GM20431 (cell line): ENCODE results near the gene GALNTL6.

Source experiments
- in situ Hi-C: fragments of 300-500 bp; cut with MseI, MboI; formaldehyde crosslinking; loops from one replicate; pipeline ENCODE4 v1.15.0; 2020; ENCODE audit warnings: low sequenced_read_pairs; ENCODE audit not compliant: unreplicated experiment

Gene GALNTL6

GRCh38 chr4:172819353-172819752 lies 1006.1 kb downstream of the GALNTL6 start:
- in situ Hi-C loops = no loop called here

DNA sequence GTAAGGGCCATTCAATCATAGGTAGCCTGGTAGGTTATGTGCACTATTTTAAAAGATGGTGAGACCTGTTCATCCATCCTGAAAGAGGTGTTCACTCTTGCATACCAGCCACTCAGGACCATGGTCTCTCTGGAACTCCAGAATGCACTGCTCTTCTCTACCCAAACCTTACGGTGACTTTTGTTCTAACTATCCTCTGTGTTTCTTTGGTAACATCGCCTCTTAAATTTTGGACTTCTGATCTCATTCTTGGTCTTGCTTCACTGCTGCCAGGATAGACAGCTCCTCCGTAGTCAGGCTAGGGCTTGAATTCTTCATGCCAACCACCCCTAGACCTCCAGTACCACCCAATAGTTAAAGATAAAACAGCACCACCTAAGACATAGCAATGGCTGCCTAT lies 1009.1 kb downstream of the GALNTL6 start:
- in situ Hi-C loops = no loop called here

DNA sequence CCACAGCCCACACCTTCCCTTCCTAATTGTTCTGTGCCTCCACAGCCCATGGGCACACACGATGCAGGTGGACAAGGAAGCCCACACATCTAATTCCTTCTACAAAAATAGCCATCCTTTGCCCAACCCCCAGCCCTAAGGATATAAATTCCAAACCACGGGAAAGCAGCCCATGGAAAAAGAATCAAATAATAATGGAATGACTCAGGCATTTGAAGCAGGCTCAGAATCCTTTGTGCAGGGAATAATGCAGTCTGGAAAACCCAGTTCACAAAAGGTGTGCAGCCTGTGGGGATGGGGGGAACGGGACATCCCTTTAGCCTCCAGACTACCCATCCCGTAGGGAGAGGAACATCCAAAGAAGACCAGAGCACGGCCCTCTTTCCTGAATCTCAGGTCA lies 1013.1 kb downstream of the GALNTL6 start:
- in situ Hi-C loops = no loop called here

DNA sequence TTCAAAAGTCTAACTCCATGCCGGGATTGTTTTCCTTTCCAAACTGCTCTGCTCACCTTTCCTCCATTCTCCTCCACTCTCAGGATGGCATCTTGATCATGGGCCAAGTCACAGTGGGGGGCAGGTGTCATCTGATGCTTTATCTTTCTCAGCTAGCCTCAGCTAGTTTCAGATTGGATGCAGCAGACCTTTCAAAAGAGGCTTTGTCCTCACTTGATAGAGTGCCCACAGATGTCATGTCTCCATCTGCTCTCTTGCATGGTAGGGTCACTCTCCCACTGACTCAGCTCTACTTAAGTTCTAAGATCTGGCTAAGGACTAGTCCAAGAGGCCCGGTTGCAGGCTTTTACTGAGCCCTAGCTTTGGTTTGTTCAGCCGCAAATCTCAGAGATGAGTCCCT lies 1013.7 kb downstream of the GALNTL6 start:
- in situ Hi-C loops = no loop called here

DNA sequence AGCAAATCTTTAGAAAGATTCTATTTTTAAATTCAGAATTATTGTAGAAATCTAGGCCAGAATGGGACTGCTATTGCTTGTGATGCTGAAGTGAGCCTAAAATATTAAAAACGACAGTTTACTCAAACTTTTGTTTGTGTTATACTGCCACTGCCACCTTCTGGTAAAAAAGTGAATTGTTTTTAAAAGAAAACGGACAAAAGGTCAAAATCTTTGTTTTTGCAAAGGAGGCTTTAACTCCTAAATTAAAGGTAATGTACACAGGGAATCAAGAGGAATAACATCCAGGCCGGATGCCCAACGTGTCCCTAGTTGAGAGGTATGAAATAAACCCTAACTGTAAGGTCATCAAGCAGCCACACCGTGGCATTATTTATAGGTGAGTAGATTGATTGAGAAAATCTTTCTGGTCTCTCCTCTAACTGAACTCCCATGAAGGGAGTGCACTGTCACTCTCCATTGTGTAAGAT lies 1017.1 kb downstream of the GALNTL6 start:
- in situ Hi-C loops = no loop called here

DNA sequence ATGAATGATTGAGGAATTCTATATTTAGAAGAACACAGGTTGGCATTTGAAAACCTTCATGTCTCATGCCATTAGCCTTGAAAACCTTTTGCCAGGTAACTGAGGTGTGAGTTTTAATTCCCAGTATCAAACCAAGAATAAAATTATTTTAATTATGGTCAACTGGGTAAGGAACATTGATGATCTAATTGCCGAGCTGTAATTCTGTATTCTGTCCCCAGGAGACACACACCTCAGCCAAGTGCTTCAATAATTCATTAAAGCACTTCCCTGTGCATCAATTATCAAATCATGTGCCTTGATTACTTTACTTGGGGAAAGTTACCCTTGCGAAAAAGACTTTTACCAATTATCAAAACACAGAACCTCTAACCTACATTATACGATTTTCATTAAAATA lies 1023.5 kb downstream of the GALNTL6 start:
- in situ Hi-C loops = no loop called here

GRCh38 chr4:172838111-172838510 lies 1024.9 kb downstream of the GALNTL6 start:
- in situ Hi-C loops = no loop called here

DNA sequence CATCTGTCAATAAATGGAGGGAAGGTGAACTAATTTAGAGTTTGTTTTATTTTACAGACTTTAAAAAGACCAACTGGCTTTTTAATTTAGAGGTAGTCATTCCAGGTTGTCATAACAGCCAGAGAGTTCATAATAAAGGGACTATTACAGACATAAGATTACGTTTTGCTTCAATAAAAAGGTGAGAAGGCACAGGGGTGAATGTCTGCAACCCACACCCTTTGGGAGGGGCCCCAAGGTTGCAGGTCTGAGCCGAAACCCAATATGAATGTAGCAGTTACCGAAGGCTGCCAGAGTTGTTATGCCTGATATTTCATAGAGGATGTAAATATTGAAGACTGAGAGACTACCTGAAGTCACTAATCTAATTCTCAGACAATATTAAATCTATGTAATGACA lies 1025.7 kb downstream of the GALNTL6 start:
- in situ Hi-C loops = no loop called here

DNA sequence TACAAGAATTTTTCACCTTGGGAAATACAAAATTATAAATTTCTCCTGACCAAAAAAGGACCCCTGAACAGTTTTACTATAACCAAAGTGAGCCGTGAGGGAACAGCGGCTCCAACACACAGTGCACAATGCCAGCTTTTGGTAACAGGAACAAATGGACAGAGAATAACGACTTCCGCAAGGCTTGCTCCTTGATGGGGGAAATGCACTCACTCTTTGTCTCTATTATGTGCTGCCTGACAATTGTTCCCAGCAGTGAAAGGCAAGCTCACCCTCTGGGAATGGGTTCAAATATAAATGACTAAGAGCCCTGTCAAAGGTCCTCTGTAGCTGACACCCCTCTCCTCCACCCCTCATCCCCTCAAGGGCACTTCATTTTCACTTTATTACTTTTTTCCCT lies 1029.6 kb downstream of the GALNTL6 start:
- in situ Hi-C loops = no loop called here

GRCh38 chr4:172843192-172843591 lies 1030.0 kb downstream of the GALNTL6 start:
- in situ Hi-C loops = no loop called here

GRCh38 chr4:172844556-172844955 lies 1031.4 kb downstream of the GALNTL6 start:
- in situ Hi-C loops = no loop called here

DNA sequence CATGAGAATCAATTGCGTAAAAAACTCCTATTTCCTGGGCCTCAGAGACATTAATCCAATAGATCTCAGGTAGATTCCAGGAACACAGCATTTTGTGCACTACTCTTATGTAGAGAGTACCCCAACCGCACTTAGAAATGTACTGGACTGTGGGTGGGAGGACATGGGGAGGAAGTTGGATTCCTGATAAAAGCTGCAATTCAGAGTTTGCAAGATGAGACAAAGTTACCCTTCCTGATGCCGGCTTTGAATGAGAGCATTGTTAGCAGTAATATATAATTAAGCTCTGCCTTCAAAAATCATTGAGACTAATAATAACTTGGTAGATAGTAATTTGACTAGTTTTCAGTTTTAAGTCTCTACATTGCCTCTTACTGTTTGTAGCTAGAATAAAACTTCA lies 1032.1 kb downstream of the GALNTL6 start:
- in situ Hi-C loops = no loop called here

DNA sequence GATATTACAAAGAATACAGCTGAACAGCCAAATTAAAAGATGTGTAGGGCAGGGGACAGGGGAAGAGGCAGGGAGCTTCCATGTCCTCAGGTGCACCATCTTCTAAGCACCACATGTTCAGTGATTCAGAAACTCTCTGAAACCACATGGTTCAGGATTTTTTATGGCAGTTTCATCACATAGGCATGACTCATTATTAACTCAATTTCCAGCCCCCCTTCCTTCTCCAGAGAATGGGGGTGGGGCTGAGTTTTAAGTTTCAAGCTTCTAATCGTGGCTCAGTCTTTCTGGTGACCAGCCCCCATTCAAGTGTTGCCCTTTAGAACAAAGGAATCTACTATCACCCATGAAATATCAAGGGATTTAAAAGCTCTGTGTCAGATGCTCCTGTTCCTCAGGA lies 1037.6 kb downstream of the GALNTL6 start:
- in situ Hi-C loops = no loop called here

GRCh38 chr4:172851534-172851933 lies 1038.3 kb downstream of the GALNTL6 start:
- in situ Hi-C loops = no loop called here

DNA sequence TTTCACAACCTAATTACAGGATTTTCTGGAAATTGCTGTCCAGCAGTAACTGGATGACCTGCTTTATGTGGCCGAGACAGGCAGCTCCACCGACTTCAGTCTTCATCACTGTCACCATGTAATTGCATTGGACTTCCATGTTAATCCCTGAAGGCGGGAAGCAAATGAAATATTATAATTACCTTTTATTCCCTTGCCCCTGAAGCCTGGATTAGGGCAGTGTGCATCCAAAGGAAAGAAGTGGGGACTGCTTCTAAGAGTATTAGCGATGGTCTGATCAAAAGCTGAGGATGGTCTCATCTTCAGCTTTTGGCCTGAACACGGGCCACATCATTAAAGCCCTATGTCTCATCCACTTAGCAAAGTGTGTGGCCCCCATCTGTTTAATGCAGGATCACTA lies 1043.8 kb downstream of the GALNTL6 start:
- in situ Hi-C loops = no loop called here

- in situ Hi-C loops = no loop called here
Measured at GRCh38 chr4:172858731-172859230, 1045.6 kb downstream of the GALNTL6 start.

DNA sequence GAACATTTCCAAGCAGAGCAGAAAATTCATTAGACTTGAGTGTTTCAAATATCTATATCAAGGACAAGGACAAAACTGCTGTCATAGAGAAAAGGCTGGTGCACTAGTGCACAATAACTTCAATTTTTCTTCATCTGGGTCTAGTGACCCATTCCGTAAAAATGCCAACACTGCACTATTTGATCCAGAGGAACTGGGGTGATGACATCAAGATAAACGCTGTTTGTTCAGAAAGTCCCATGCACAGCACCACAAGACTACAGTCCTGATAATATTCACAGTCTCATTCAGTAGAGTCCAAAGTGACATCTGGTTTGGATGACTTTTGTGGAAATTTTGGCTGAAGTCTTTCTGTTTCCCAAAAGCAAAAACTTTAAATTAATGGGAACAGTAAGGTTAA lies 1051.9 kb downstream of the GALNTL6 start:
- in situ Hi-C loops = no loop called here

DNA sequence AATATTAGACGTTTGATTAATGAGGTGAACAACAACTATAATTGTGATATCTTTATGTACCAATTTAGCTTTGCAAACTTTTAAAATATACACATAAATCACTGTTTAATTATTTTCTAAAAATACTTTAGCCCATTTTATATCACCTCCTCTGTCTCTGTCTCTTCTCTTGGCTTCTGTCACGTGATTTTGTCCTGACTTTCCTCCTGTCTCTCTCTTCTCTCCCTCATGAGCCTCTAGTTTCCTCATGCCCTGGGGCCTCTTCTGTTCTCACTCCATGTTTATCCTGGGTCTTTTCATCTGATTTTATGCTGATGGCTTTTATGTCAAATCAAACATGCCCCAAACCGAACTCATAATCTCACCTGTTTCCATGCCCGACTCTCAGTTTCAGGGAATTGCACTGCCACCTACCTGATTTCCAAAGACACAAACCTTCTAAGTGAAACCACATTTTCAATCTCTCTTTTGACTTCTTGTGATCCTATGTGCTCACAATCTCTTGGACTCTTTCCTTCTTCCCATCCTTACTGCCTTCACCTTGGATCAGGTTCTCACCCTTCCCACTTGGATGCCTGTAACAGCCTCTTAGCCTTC lies 1052.4 kb downstream of the GALNTL6 start:
- in situ Hi-C loops = no loop called here

GRCh38 chr4:172866421-172866820 lies 1053.2 kb downstream of the GALNTL6 start:
- in situ Hi-C loops = no loop called here

- in situ Hi-C loops = no loop called here
Measured at GRCh38 chr4:172867835-172868234, 1054.6 kb downstream of the GALNTL6 start.

- in situ Hi-C loops = no loop called here
Measured at GRCh38 chr4:172868271-172868670, 1055.1 kb downstream of the GALNTL6 start.

- in situ Hi-C loops = no loop called here
Measured at GRCh38 chr4:172869621-172870268, 1056.5 kb downstream of the GALNTL6 start.
